ENCODE measurements around the gene ATP6V1D. TPM values are rescaled to one million over a fixed set of nuclear protein-coding genes. Genes with fewer than 3 reads are reported as not detected.

Gene ATP6V1D
- total RNA-seq, 1 experiment from 2014 or later = 74.1 TPM

GRCh38 chr14:67319142-67319541, 40.5 kb downstream of the ATP6V1D start:
- no TSS peak for BruUV-seq (replicated peaks)
- TF ChIP-seq, protein P1, sequence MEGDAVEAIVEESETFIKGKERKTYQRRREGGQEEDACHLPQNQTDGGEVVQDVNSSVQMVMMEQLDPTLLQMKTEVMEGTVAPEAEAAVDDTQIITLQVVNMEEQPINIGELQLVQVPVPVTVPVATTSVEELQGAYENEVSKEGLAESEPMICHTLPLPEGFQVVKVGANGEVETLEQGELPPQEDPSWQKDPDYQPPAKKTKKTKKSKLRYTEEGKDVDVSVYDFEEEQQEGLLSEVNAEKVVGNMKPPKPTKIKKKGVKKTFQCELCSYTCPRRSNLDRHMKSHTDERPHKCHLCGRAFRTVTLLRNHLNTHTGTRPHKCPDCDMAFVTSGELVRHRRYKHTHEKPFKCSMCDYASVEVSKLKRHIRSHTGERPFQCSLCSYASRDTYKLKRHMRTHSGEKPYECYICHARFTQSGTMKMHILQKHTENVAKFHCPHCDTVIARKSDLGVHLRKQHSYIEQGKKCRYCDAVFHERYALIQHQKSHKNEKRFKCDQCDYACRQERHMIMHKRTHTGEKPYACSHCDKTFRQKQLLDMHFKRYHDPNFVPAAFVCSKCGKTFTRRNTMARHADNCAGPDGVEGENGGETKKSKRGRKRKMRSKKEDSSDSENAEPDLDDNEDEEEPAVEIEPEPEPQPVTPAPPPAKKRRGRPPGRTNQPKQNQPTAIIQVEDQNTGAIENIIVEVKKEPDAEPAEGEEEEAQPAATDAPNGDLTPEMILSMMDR (IDR thresholded peaks at IDR 0.05; ENCODE audit: unreplicated experiment) = no peak
- POLR2A ChIA-PET = interaction anchor here (0.7 to 1.1 kb wide), 2 partner anchors 11 to 21 kb away, joined by 3 to 4 read pairs; no protein-coding TSS in a partner anchor
- CTCF ChIA-PET = interaction anchor here (1.0 to 1.5 kb wide), 5 partner anchors 12 to 960 kb away, joined by 3 to 4 read pairs (median 3); no protein-coding TSS in a partner anchor
- Mint-ChIP-seq H3K9me3 (ENCODE audit: unreplicated experiment) (no peaks in the 10 kb centered on the region), H3K36me3 (ENCODE audit: insufficient read depth, unreplicated experiment) (peaks cover 27% of the 10 kb centered on the region), H3K27ac (ENCODE audit: low read depth, unreplicated experiment) (no peak overlapping the region), H3K4me1 (ENCODE audit: insufficient read depth, unreplicated experiment) (no peaks in the 10 kb centered on the region), H3K27me3 (ENCODE audit: insufficient read depth, unreplicated experiment) (no peaks in the 10 kb centered on the region), H3K4me3 (ENCODE audit: unreplicated experiment) (no peak overlapping the region)
- DNase-seq (ENCODE audit: unreplicated experiment) = peak; percentile 9
- intact Hi-C loops (cut with micrococcal nuclease) = no loop called here

GRCh38 chr14:67317822-67318221, 41.8 kb downstream of the ATP6V1D start:
- CTCF ChIA-PET = no interaction called here
- Mint-ChIP-seq H3K36me3 (ENCODE audit: insufficient read depth, unreplicated experiment) (peaks cover 26% of the 10 kb centered on the region), H3K9me3 (ENCODE audit: unreplicated experiment) (no peaks in the 10 kb centered on the region), H3K4me1 (ENCODE audit: insufficient read depth, unreplicated experiment) (no peaks in the 10 kb centered on the region), H3K27me3 (ENCODE audit: insufficient read depth, unreplicated experiment) (no peaks in the 10 kb centered on the region), H3K27ac (ENCODE audit: low read depth, unreplicated experiment) (no peak overlapping the region), H3K4me3 (ENCODE audit: unreplicated experiment) (no peak overlapping the region)
- DNase-seq (ENCODE audit: unreplicated experiment) = no peak
- TF ChIP-seq, protein P1 (IDR thresholded peaks at IDR 0.05; ENCODE audit: unreplicated experiment) = no peak
- intact Hi-C loops (cut with micrococcal nuclease) = no loop called here
- POLR2A ChIA-PET = interaction anchor here (0.8 kb wide), 1 partner anchor 15 kb away, joined by 3 read pairs; no protein-coding TSS in a partner anchor
- BruUV-seq (replicated peaks) = no TSS peak

DNA sequence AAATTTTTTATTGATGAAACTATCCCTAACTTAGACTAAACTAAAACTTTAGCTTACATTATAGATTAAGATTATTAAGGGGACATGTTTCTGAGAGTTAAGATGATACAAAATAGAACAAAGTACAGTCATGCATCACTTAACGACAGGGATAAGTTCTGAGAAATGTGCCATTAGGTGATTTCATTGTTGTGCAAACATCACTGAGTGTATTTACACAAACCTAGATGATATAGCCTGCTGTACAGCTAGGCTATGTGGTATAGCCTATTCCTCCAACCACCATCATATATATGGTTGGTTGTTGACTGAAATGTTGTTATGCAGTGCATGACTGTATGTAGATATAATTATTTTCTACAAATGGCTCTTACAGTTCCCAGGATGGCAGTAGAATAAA, 46.5 kb downstream of the ATP6V1D start:
- BruUV-seq (replicated peaks) = no TSS peak
- H3K4me1 Mint-ChIP-seq (ENCODE audit: insufficient read depth, unreplicated experiment) = no peaks in the 10 kb centered on the region
- no peaks in the 10 kb centered on the region for H3K27me3 Mint-ChIP-seq (ENCODE audit: insufficient read depth, unreplicated experiment)
- H3K36me3 Mint-ChIP-seq (ENCODE audit: insufficient read depth, unreplicated experiment) = peaks cover 31% of the 10 kb centered on the region
- intact Hi-C loops (cut with micrococcal nuclease) = no loop called here
- H3K4me3 Mint-ChIP-seq (ENCODE audit: unreplicated experiment) = no peak overlapping the region
- no peak overlapping the region for H3K27ac Mint-ChIP-seq (ENCODE audit: low read depth, unreplicated experiment)
- TF ChIP-seq, protein P1 (IDR thresholded peaks at IDR 0.05; ENCODE audit: unreplicated experiment) = no peak
- ChIA-PET CTCF (interaction anchor here (0.6 to 0.7 kb wide), 2 partner anchors 154 to 689 kb away, joined by 3 read pairs; no protein-coding TSS in a partner anchor), POLR2A (no interaction called here)
- no peaks in the 10 kb centered on the region for H3K9me3 Mint-ChIP-seq (ENCODE audit: unreplicated experiment)
- no peak for DNase-seq (ENCODE audit: unreplicated experiment)

DNA sequence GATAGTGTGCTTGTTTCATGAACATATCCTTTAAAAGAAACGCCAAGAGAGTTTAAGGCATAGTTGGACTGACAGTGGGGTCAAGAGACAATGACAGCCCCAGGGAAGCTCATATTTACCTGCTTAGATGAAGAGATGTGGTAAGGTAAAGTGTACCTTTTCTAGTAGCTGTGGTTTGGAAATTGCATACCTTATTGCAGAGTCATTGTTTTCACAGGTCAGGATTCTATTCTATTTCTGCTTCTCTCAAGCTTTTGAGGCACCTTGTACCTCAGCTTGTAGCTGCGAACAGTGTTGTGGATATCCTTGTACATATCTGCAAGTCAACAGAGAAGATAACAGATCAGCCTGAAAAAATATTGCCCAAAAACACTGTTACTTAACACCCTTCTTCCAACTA, 47.7 kb downstream of the ATP6V1D start:
- intact Hi-C loops (cut with micrococcal nuclease) = no loop called here
- Mint-ChIP-seq H3K9me3 (ENCODE audit: unreplicated experiment) (no peaks in the 10 kb centered on the region), H3K36me3 (ENCODE audit: insufficient read depth, unreplicated experiment) (peaks cover 31% of the 10 kb centered on the region), H3K4me3 (ENCODE audit: unreplicated experiment) (no peak overlapping the region), H3K27me3 (ENCODE audit: insufficient read depth, unreplicated experiment) (no peaks in the 10 kb centered on the region), H3K27ac (ENCODE audit: low read depth, unreplicated experiment) (no peak overlapping the region), H3K4me1 (ENCODE audit: insufficient read depth, unreplicated experiment) (no peaks in the 10 kb centered on the region)
- no TSS peak for BruUV-seq (replicated peaks)
- ChIA-PET POLR2A (interaction anchor here (0.6 to 1.3 kb wide), 4 partner anchors 11 to 66 kb away, joined by 3 read pairs; no protein-coding TSS in a partner anchor), CTCF (interaction anchor here (0.5 to 1.7 kb wide), 2 partner anchors 393 to 1860 kb away, joined by 4 read pairs; no protein-coding TSS in a partner anchor)
- DNase-seq (ENCODE audit: unreplicated experiment) = peak; percentile 28
- TF ChIP-seq, protein P1 (IDR thresholded peaks at IDR 0.05; ENCODE audit: unreplicated experiment) = no peak

Other genes with a start within 250 kb of the ATP6V1D start
- gene GARIN2, start 170.4 kb downstream of the ATP6V1D start, total RNA-seq (2022) = not detected in 2 replicates
- 19.1 and 21.4 TPM in 2 replicates for gene PALS1, start 118.4 kb downstream of the ATP6V1D start, total RNA-seq (2022)
- 337 and 338 TPM in 2 replicates for gene EIF2S1, start 524 bp upstream of the ATP6V1D start, total RNA-seq (2022)
- gene PLEK2, start 52.4 kb upstream of the ATP6V1D start, total RNA-seq (2022) = 22.4 and 39.9 TPM in 2 replicates
- 0.17 and 0.37 TPM in 2 replicates for gene TMEM229B, start 128.9 kb upstream of the ATP6V1D start, total RNA-seq (2022)
- gene PLEKHH1, start 173.5 kb upstream of the ATP6V1D start, total RNA-seq (2022) = 5.8 and 6.0 TPM in 2 replicates
- 13.8 and 18.9 TPM in 2 replicates for gene PIGH, start 240.5 kb upstream of the ATP6V1D start, total RNA-seq (2022)

Measured in MCF 10A (cell line).